ENCODE data around the gene TOMM40. TPM values are rescaled to one million over a fixed set of nuclear protein-coding genes. Genes with fewer than 3 reads are reported as not detected.
"Not testable (repeated sequence)": the region's sequence is repeated elsewhere in the genome, so short reads cannot be mapped to it uniquely, and the experiment has no call there.

Gene TOMM40
- total RNA-seq, 1 donor from 2014 or later = 47.4 TPM

- H3K27ac Mint-ChIP-seq (ENCODE audit: unreplicated experiment) = peak overlapping the region; percentile 23
- no peak overlapping the region for H3K4me3 Mint-ChIP-seq (ENCODE audit: unreplicated experiment)
- H3K36me3 Mint-ChIP-seq (ENCODE audit: unreplicated experiment) = peaks cover 26% of the 10 kb centered on the region
- no peak for TF ChIP-seq CTCF (IDR thresholded peaks at IDR 0.05)
- no peaks in the 10 kb centered on the region for H3K27me3 Mint-ChIP-seq (ENCODE audit: unreplicated experiment)
- DNase-seq (ENCODE audit: extremely low spot score, unreplicated experiment) = no peak
- no peaks in the 10 kb centered on the region for H3K9me3 Mint-ChIP-seq (ENCODE audit: unreplicated experiment)
- H3K4me1 Mint-ChIP-seq (ENCODE audit: unreplicated experiment) = peaks cover 28% of the 10 kb centered on the region
Observed at GRCh38 chr19:44878120-44878865, 12.8 kb upstream of the TOMM40 start.

GRCh38 chr19:44879309-44880065 is 11.6 kb upstream of the TOMM40 start:
- Mint-ChIP-seq H3K27me3 (ENCODE audit: unreplicated experiment) (no peaks in the 10 kb centered on the region), H3K4me1 (ENCODE audit: unreplicated experiment) (peaks cover 39% of the 10 kb centered on the region), H3K27ac (ENCODE audit: unreplicated experiment) (no peak overlapping the region), H3K36me3 (ENCODE audit: unreplicated experiment) (peaks cover 22% of the 10 kb centered on the region), H3K9me3 (ENCODE audit: unreplicated experiment) (no peaks in the 10 kb centered on the region), H3K4me3 (ENCODE audit: unreplicated experiment) (no peak overlapping the region)
- DNase-seq (ENCODE audit: extremely low spot score, unreplicated experiment) = no peak
- no peak for TF ChIP-seq CTCF (IDR thresholded peaks at IDR 0.05)

- peaks cover 21% of the 10 kb centered on the region for H3K36me3 Mint-ChIP-seq (ENCODE audit: unreplicated experiment)
- peaks cover 31% of the 10 kb centered on the region for H3K4me1 Mint-ChIP-seq (ENCODE audit: unreplicated experiment)
- TF ChIP-seq CTCF (IDR thresholded peaks at IDR 0.05) = no peak
- no peak overlapping the region for H3K4me3 Mint-ChIP-seq (ENCODE audit: unreplicated experiment)
- H3K27ac Mint-ChIP-seq (ENCODE audit: unreplicated experiment) = peak overlapping the region; percentile 6
- no peaks in the 10 kb centered on the region for H3K27me3 Mint-ChIP-seq (ENCODE audit: unreplicated experiment)
- H3K9me3 Mint-ChIP-seq (ENCODE audit: unreplicated experiment) = no peaks in the 10 kb centered on the region
- DNase-seq (ENCODE audit: extremely low spot score, unreplicated experiment) = no peak
Observed at GRCh38 chr19:44882063-44882462, 9.0 kb upstream of the TOMM40 start.

GRCh38 chr19:44882619-44883397 is 8.2 kb upstream of the TOMM40 start:
- peaks cover 24% of the 10 kb centered on the region for H3K36me3 Mint-ChIP-seq (ENCODE audit: unreplicated experiment)
- peaks cover 29% of the 10 kb centered on the region for H3K4me1 Mint-ChIP-seq (ENCODE audit: unreplicated experiment)
- H3K9me3 Mint-ChIP-seq (ENCODE audit: unreplicated experiment); DNase-seq (ENCODE audit: extremely low spot score, unreplicated experiment); H3K27ac Mint-ChIP-seq (ENCODE audit: unreplicated experiment); H3K4me3 Mint-ChIP-seq (ENCODE audit: unreplicated experiment); H3K27me3 Mint-ChIP-seq (ENCODE audit: unreplicated experiment): not testable (repeated sequence)

GRCh38 chr19:44883922-44884321 is 7.1 kb upstream of the TOMM40 start:
- H3K27ac Mint-ChIP-seq (ENCODE audit: unreplicated experiment) = peak overlapping the region; percentile 78
- peaks cover 29% of the 10 kb centered on the region for H3K4me1 Mint-ChIP-seq (ENCODE audit: unreplicated experiment)
- peaks cover 22% of the 10 kb centered on the region for H3K36me3 Mint-ChIP-seq (ENCODE audit: unreplicated experiment)
- no peak for DNase-seq (ENCODE audit: extremely low spot score, unreplicated experiment)
- no peaks in the 10 kb centered on the region for H3K27me3 Mint-ChIP-seq (ENCODE audit: unreplicated experiment)
- TF ChIP-seq CTCF (IDR thresholded peaks at IDR 0.05) = no peak
- no peaks in the 10 kb centered on the region for H3K9me3 Mint-ChIP-seq (ENCODE audit: unreplicated experiment)
- no peak overlapping the region for H3K4me3 Mint-ChIP-seq (ENCODE audit: unreplicated experiment)
